K562 (cell line): Measurements from ENCODE around the gene ADRB2. TPM values are rescaled to one million over a fixed set of nuclear protein-coding genes. Genes with fewer than 3 reads are reported as not detected.

Experiments
- ATAC-seq: fragments of 200-7000 bp; cut with Tn5 transposase; 3 replicates; pipeline ENCODE4 v1.9.1; 2020; ENCODE audit warnings: moderate library complexity
- BruUV-seq: library from RNA; stranded (reverse); fragments of 400-500 nt; replicated peaks from 2 replicates; lab custom pipeline; 2021; lab: Mats Ljungman, UMichigan
- CTCF ChIA-PET: fragments of 300-600 bp; formaldehyde crosslinking; extraction: SDS; loops from one replicate; lab custom pipeline; 2021; ENCODE audit warnings: low intra/inter-chr PET ratio; lab: Yijun Ruan, JAX
- POLR2A ChIA-PET: fragments of 300-600, 350-650 bp; sonication (Branson Sonifier 250); formaldehyde crosslinking; extraction: SDS; loops from one replicate; lab custom pipeline; 2021; ENCODE audit warnings: antibody characterized with exemption, inconsistent platforms; lab: Yijun Ruan, JAX
- DNase-seq, 4 experiments: peaks; one replicate each; pipeline versions ENCODE4 v3.0.0 to v3.0.0-alpha.2; 2011 to 2018; ENCODE audit warnings: low spot score in 3 of 4, mixed read lengths in 3 of 4; ENCODE audit errors: extremely low read depth in 1 of 4
- FAIRE-seq: peaks from 2 replicates; lab custom pipeline; 2011; peaks lifted over from hg19 to GRCh38; lab: Jason Lieb, UNC
- H2AFZ ChIP-seq: 2 replicates; pipeline ENCODE4 v1.6.0; 2011; ENCODE audit warnings: low read depth, low read length, control low read depth, inconsistent platforms
- H3K27ac ChIP-seq: fragments of 200-600 bp; 3 replicates; pipeline ENCODE4 v1.8.0; 2011; ENCODE audit warnings: low read depth, mild to moderate bottlenecking, control low read depth, inconsistent platforms, low read length, moderate library complexity, mixed read lengths; ENCODE audit errors: extremely low read depth
- H3K27me3 ChIP-seq, 2 experiments: fragments of 300-600 bp in 1 of 2; 2 replicates in 1 of 2; 3 replicates in 1 of 2; pipeline versions ENCODE4 v1.6.0 to v1.8.0; 2011; ENCODE audit warnings: inconsistent platforms in 2 of 2, low read length in 2 of 2, mild to moderate bottlenecking in 1 of 2, mixed read lengths in 1 of 2, moderate library complexity in 1 of 2; ENCODE audit not compliant: control insufficient read depth in 2 of 2, insufficient read depth in 2 of 2
- H3K36me3 ChIP-seq: fragments of 300-600 bp; 3 replicates; pipeline ENCODE4 v1.8.0; 2011; ENCODE audit warnings: mild to moderate bottlenecking, low read length, inconsistent platforms; ENCODE audit not compliant: control insufficient read depth, insufficient read depth
- H3K4me1 ChIP-seq, 2 experiments: fragments of 200-600 bp in 1 of 2; replicated peaks in 1 of 2; 2 replicates in 1 of 2; 3 replicates in 1 of 2; pipeline versions ENCODE4 v1.5.1 to v1.8.0; 2011; ENCODE audit warnings: inconsistent platforms in 2 of 2, low read length in 2 of 2, mild to moderate bottlenecking in 1 of 2, mixed read lengths in 1 of 2, moderate library complexity in 1 of 2; ENCODE audit not compliant: control insufficient read depth in 2 of 2, insufficient read depth in 2 of 2
- H3K4me2 ChIP-seq: 2 replicates; pipeline ENCODE4 v1.6.1; 2011; ENCODE audit warnings: low read length, control low read depth, inconsistent platforms, mixed read lengths; ENCODE audit not compliant: insufficient read depth
- H3K4me3 ChIP-seq: fragments of 200-600 bp; sonication (generic), shearing (Covaris generic); 2 replicates; pipeline ENCODE4 v1.5.1; 2016; ENCODE audit warnings: control low read depth, inconsistent platforms
- H3K79me2 ChIP-seq: fragments of 200-600 bp; 3 replicates; pipeline ENCODE4 v1.8.0; 2011; ENCODE audit warnings: low read length, inconsistent platforms; ENCODE audit not compliant: control insufficient read depth, insufficient read depth
- H3K9ac ChIP-seq, 2 experiments: 2 replicates each; pipeline versions ENCODE4 v1.6.0 to v1.6.1; 2011; ENCODE audit warnings: low read depth in 2 of 2, low read length in 2 of 2, control low read depth in 1 of 2, inconsistent platforms in 1 of 2, mild to moderate bottlenecking in 1 of 2, mixed read lengths in 1 of 2; ENCODE audit not compliant: insufficient read depth in 1 of 2
- H3K9me1 ChIP-seq: one replicate; pipeline ENCODE4 v1.6.0; 2011; ENCODE audit warnings: inconsistent platforms, mild to moderate bottlenecking, low read length, moderate library complexity; ENCODE audit not compliant: control insufficient read depth, insufficient read depth
- H3K9me3 ChIP-seq: replicated peaks from 2 replicates; pipeline ENCODE4 v1.5.1; 2011; ENCODE audit warnings: low read depth, low read length, inconsistent platforms; ENCODE audit not compliant: control insufficient read depth, insufficient read depth
- H4K20me1 ChIP-seq: replicated peaks from 2 replicates; pipeline ENCODE4 v1.6.1; 2011; ENCODE audit warnings: low read length, inconsistent platforms, mixed read lengths; ENCODE audit not compliant: control insufficient read depth, insufficient read depth
- CHD1 ChIP-seq: fragments of 200-600 bp; sonication (generic); IDR thresholded peaks from one replicate; pipeline ENCODE4 v1.6.1; 2012; ENCODE audit warnings: mild to moderate bottlenecking, moderate library complexity, low read length, inconsistent platforms
- HMG20B ChIP-seq: fragments of 250-450 bp; sonication (Bioruptor Pico); IDR thresholded peaks from 2 replicates; pipeline ENCODE4 v1.5.0; 2021; ENCODE audit warnings: mild to moderate bottlenecking
- IRF9 ChIP-seq: fragments of 450-650 bp; IDR thresholded peaks from 2 replicates; pipeline ENCODE4 v1.6.1; 2016; ENCODE audit warnings: missing biosample characterization, missing genetic modification characterization
- RBM39 ChIP-seq: fragments of 200-400 bp; formaldehyde crosslinking; optimal IDR thresholded peaks from 2 replicates; pipeline ENCODE3; 2018; ENCODE audit warnings: low read depth, low read length
- REST ChIP-seq, 2 experiments: fragments of 450-650 bp; formaldehyde crosslinking in 1 of 2; IDR thresholded peaks; 2 replicates each; pipeline versions ENCODE4 v1.4.0 to v1.6.1; 2014 to 2020; ENCODE audit warnings: mild to moderate bottlenecking in 2 of 2, borderline replicate concordance in 1 of 2, low read depth in 1 of 2
- in situ Hi-C: fragments of 300-500 bp; cut with MboI; formaldehyde crosslinking; loops from 4 replicates; pipeline ENCODE4 v1.15.0; 2018; ENCODE audit warnings: inconsistent platforms, mixed read lengths
- intact Hi-C: fragments of 100-400 bp; cut with micrococcal nuclease; formaldehyde crosslinking; loops from 2 replicates; pipeline ENCODE4 v1.14.2; 2022
- polyA plus RNA-seq, 8 experiments: library from polyadenylated mRNA; depleted of rRNA in 4 of 8; stranded (reverse) in 5 of 8; unstranded in 3 of 8; fragments of >200 nt; fragmentation: Nextera tagmentation in 2 of 8; fragmentation: Illumina TruSeq in 1 of 8; extraction: Ambion mirVana in 2 of 8; extraction: Trizol in 1 of 8; gene quantifications; 2 replicates each; pipeline versions ENCODE4 v1.2.1 to v1.2.3, GENCODE V29; 2011 to 2014; ENCODE audit warnings: inconsistent platforms in 1 of 8, missing spikeins in 1 of 8
- total RNA-seq, 7 experiments: library from RNA; depleted of rRNA in 6 of 7; stranded (reverse); fragments of >200 nt in 6 of 7; fragmentation: Illumina TruSeq in 2 of 7; extraction: Trizol in 2 of 7; gene quantifications; 2 replicates each; pipeline versions ENCODE4 v1.2.1 to v1.2.3, GENCODE V29; 2011 to 2021; ENCODE audit warnings: low replicate concordance in 1 of 7

Gene ADRB2
- total and polyA plus RNA-seq, 9 of the 15 experiments (the other 6 are each of a cell fraction or from before 2014, with no cell fraction given) = 0.01 to 0.18 (median 0.04) TPM; not detected in 2

- Histone ChIP-seq H3K27me3 (peaks cover 2 to 3% of the 10 kb centered on the region in 2 experiments; a peak in 1 of 5 replicates), H3K27ac (no peak overlapping the region), H3K9me3 (no peaks in the 10 kb centered on the region), H4K20me1 (no peaks in the 10 kb centered on the region), H2AFZ (no peak overlapping the region), H3K9me1 (no peaks in the 10 kb centered on the region), H3K4me1 (peaks cover 0 to 2% of the 10 kb centered on the region in 2 experiments; a peak in 2 of 5 replicates), H3K4me2 (no peak overlapping the region), H3K4me3 (no peak overlapping the region), H3K79me2 (no peaks in the 10 kb centered on the region), H3K9ac (no peak overlapping the region), H3K36me3 (no peaks in the 10 kb centered on the region)
- no TSS peak for BruUV-seq
- POLR2A ChIA-PET = interaction anchor here (1.1 kb wide), 1 partner anchor 14 kb away, joined by 3 read pairs; no protein-coding TSS in a partner anchor
- in situ Hi-C loops (no loop called here), intact Hi-C loops (no loop called here)
- DNase-seq (no peak), ATAC-seq (no peak), FAIRE-seq (no peak)
- CTCF ChIA-PET = no interaction called here
- TF ChIP-seq IRF9 (tag) = no peak
- TF ChIP-seq CHD1 = no peak
- TF ChIP-seq HMG20B (CRISPR knock-in tag) = no peak
- no peak for TF ChIP-seq RBM39
- TF ChIP-seq REST (IDR thresholded peaks at IDR 0.05; ENCODE audit: borderline replicate concordance) = no peak
- TF ChIP-seq REST (CRISPR knock-in tag; IDR thresholded peaks at IDR 0.05; ENCODE audit: low read depth) = no peak
Measured at GRCh38 chr5:148786456-148786855, 40.0 kb upstream of the ADRB2 start.
